Measurements from ENCODE around the gene MBNL2. TPM values are rescaled to one million over a fixed set of nuclear protein-coding genes. Genes with fewer than 3 reads are reported as not detected.

The MBNL2 gene
- total RNA-seq, 1 experiment from 2014 or later: 0.85 TPM

DNA sequence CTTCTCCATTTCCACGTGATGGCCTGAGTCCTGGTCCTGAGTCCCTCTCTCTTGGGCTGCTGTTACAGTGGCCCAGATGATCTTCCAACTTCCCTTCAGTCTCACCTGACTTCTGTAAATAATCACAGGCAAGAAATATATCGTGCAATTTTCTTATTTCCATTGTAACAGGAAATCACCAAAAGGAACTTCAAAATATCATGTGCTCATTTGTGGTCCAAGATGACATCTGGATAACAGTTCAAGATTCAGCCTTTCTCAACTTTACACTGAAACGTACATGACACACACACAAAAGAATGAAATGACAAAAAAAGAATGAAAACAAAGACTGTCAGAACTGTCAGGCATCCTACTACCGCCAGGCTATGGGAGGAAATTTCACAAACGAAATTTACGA, 189.9 kb downstream of the MBNL2 start:
- TF ChIP-seq FOXK1 (CRISPR knock-in tag; IDR thresholded peaks at IDR 0.05): no peak
- no peak for TF ChIP-seq ZNF423 (CRISPR knock-in tag; IDR thresholded peaks at IDR 0.05)
- no peak for TF ChIP-seq TP53 (CRISPR knock-in tag; IDR thresholded peaks at IDR 0.05)
- TF ChIP-seq, protein P1, sequence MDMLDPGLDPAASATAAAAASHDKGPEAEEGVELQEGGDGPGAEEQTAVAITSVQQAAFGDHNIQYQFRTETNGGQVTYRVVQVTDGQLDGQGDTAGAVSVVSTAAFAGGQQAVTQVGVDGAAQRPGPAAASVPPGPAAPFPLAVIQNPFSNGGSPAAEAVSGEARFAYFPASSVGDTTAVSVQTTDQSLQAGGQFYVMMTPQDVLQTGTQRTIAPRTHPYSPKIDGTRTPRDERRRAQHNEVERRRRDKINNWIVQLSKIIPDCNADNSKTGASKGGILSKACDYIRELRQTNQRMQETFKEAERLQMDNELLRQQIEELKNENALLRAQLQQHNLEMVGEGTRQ (CRISPR knock-in tag; IDR thresholded peaks at IDR 0.05): no peak
- no peak for TF ChIP-seq TEAD1 (CRISPR knock-in tag; IDR thresholded peaks at IDR 0.05)
- no peak overlapping the region for H3K4me3 Mint-ChIP-seq
- DNase-seq (ENCODE audit: low spot score) (no peak), ATAC-seq (no peak)
- H3K27me3 Mint-ChIP-seq (ENCODE audit: low read depth): no peaks in the 10 kb centered on the region
- ChIA-PET CTCF (no interaction called here), POLR2A (no interaction called here)
- no peak overlapping the region for H3K27ac Mint-ChIP-seq
- H3K4me1 Mint-ChIP-seq: peaks cover 13% of the 10 kb centered on the region
- 0 out of 2 replicates have a peak, but pooled peaks cover 4% of the 10 kb centered on the region for H3K9me3 Mint-ChIP-seq
- no peaks in the 10 kb centered on the region for H3K36me3 Mint-ChIP-seq

- Mint-ChIP-seq H3K4me1 (peaks cover 22% of the 10 kb centered on the region), H3K27me3 (ENCODE audit: low read depth) (no peaks in the 10 kb centered on the region), H3K4me3 (no peak overlapping the region), H3K9me3 (0 out of 2 replicates have a peak, but pooled peaks cover 4% of the 10 kb centered on the region), H3K36me3 (no peaks in the 10 kb centered on the region), H3K27ac (no peak overlapping the region)
- TF ChIP-seq, protein P2, sequence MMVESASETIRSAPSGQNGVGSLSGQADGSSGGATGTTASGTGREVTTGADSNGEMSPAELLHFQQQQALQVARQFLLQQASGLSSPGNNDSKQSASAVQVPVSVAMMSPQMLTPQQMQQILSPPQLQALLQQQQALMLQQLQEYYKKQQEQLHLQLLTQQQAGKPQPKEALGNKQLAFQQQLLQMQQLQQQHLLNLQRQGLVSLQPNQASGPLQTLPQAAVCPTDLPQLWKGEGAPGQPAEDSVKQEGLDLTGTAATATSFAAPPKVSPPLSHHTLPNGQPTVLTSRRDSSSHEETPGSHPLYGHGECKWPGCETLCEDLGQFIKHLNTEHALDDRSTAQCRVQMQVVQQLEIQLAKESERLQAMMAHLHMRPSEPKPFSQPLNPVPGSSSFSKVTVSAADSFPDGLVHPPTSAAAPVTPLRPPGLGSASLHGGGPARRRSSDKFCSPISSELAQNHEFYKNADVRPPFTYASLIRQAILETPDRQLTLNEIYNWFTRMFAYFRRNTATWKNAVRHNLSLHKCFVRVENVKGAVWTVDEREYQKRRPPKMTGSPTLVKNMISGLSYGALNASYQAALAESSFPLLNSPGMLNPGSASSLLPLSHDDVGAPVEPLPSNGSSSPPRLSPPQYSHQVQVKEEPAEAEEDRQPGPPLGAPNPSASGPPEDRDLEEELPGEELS (CRISPR knock-in tag; IDR thresholded peaks at IDR 0.05): no peak
- TF ChIP-seq ZNF671 (CRISPR knock-in tag; IDR thresholded peaks at IDR 0.05): no peak
- ATAC-seq (no peak), DNase-seq (ENCODE audit: low spot score) (no peak)
- ChIA-PET POLR2A (no interaction called here), CTCF (no interaction called here)
Measured at GRCh38 chr13:97413694-97414093, 191.6 kb downstream of the MBNL2 start.

- no peaks in the 10 kb centered on the region for H3K27me3 Mint-ChIP-seq (ENCODE audit: low read depth)
- no peak for DNase-seq (ENCODE audit: low spot score)
- no peak overlapping the region for H3K4me3 Mint-ChIP-seq
- ChIA-PET CTCF (no interaction called here), POLR2A (interaction anchor here (1.0 kb wide), 1 partner anchor 19 kb away, joined by 4 read pairs; no protein-coding TSS in a partner anchor)
- ATAC-seq: no peak
- no peak for TF ChIP-seq TEAD4 (CRISPR knock-in tag; IDR thresholded peaks at IDR 0.05)
- no peak for TF ChIP-seq ZBTB21 (CRISPR knock-in tag; IDR thresholded peaks at IDR 0.05; ENCODE audit: borderline replicate concordance)
- no peak for TF ChIP-seq ZNF512 (CRISPR knock-in tag; IDR thresholded peaks at IDR 0.05; ENCODE audit: borderline replicate concordance)
- TF ChIP-seq ZNF263 (CRISPR knock-in tag; IDR thresholded peaks at IDR 0.05; ENCODE audit: low read depth): no peak
- no peak for TF ChIP-seq PREB (CRISPR knock-in tag; IDR thresholded peaks at IDR 0.05; ENCODE audit: borderline replicate concordance)
- no peak for TF ChIP-seq CREB1 (CRISPR knock-in tag; IDR thresholded peaks at IDR 0.05)
- no peak for TF ChIP-seq ZNF317 (CRISPR knock-in tag; IDR thresholded peaks at IDR 0.05; ENCODE audit: borderline replicate concordance, low read depth)
- no peak for TF ChIP-seq SMAD4 (CRISPR knock-in tag; IDR thresholded peaks at IDR 0.05)
- TF ChIP-seq, protein P3, sequence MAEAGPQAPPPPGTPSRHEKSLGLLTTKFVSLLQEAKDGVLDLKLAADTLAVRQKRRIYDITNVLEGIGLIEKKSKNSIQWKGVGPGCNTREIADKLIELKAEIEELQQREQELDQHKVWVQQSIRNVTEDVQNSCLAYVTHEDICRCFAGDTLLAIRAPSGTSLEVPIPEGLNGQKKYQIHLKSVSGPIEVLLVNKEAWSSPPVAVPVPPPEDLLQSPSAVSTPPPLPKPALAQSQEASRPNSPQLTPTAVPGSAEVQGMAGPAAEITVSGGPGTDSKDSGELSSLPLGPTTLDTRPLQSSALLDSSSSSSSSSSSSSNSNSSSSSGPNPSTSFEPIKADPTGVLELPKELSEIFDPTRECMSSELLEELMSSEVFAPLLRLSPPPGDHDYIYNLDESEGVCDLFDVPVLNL (CRISPR knock-in tag; IDR thresholded peaks at IDR 0.05; ENCODE audit: borderline replicate concordance, low read depth): no peak
- H3K4me1 Mint-ChIP-seq: peaks cover 22% of the 10 kb centered on the region
- H3K9me3 Mint-ChIP-seq: no peaks in the 10 kb centered on the region
- H3K36me3 Mint-ChIP-seq: no peaks in the 10 kb centered on the region
- H3K27ac Mint-ChIP-seq: no peak overlapping the region
Measured at GRCh38 chr13:97414392-97414791, 192.3 kb downstream of the MBNL2 start.
